ENCODE data around the gene SLC5A10.

GRCh38 chr17:18990331-18990730 lies 38.4 kb downstream of the SLC5A10 start:
- TF ChIP-seq GATA2 (IDR thresholded peaks at IDR 0.05; ENCODE audit: low read depth, low read length) (no peak), GATA3 (IDR thresholded peaks at IDR 0.05; ENCODE audit: low read depth, low read length) (no peak)
